DOHH2 (cell line): Measurements from ENCODE around the gene KIAA1671.

Source experiments
- CTCF ChIP-seq: fragments of 200-600 bp; sonication (generic); IDR thresholded peaks from one replicate; pipeline ENCODE4 v1.5.1; 2014; ENCODE audit warnings: antibody characterized with exemption, mild to moderate bottlenecking, low read depth, low read length; ENCODE audit not compliant: poor library complexity, severe bottlenecking
- EZH2phosphoT487 ChIP-seq: fragments of 200-600 bp; sonication (generic); IDR thresholded peaks from 2 replicates; pipeline ENCODE4 v1.6.1; 2017; ENCODE audit warnings: borderline replicate concordance, mild to moderate bottlenecking, antibody characterized with exemption, low read length, moderate library complexity, mixed read lengths

GRCh38 chr22:25236417-25236816, 283.9 kb downstream of the KIAA1671 start:
- TF ChIP-seq CTCF (no peak), EZH2phosphoT487 (no peak)
